Activated B cell treated with CpG ODN at 0.5 μM for 24 hours (primary cell): Measurements from ENCODE around the gene F13A1. TPM values are rescaled to one million over a fixed set of nuclear protein-coding genes. Genes with fewer than 3 reads are reported as not detected.

Experiments
- ATAC-seq: fragments of 200-7000 bp; cut with Tn5 transposase; one replicate; pipeline ENCODE4 v1.10.0; 2021; ENCODE audit warnings: low read depth, mild to moderate bottlenecking, moderate library complexity
- CTCF ChIA-PET: fragments of 350-600 bp; sonication (Branson Sonifier 250); formaldehyde crosslinking; loops from one replicate; lab custom pipeline; 2021; ENCODE audit warnings: antibody characterized with exemption; lab: Charles Lee
- POLR2A ChIA-PET: fragments of 350-600 bp; sonication (Branson Sonifier 250); formaldehyde crosslinking; loops from one replicate; lab custom pipeline; 2021; ENCODE audit warnings: antibody characterized with exemption; lab: Charles Lee
- DNase-seq: peaks from one replicate; pipeline ENCODE4 v3.0.0; 2022
- H3K27ac Mint-ChIP-seq: one replicate; pipeline ENCODE4 v1.8.0; 2020; ENCODE audit warnings: mixed read lengths
- H3K27me3 Mint-ChIP-seq: one replicate; pipeline ENCODE4 v1.8.0; 2021; ENCODE audit warnings: mixed read lengths
- H3K36me3 Mint-ChIP-seq: one replicate; pipeline ENCODE4 v1.8.0; 2021; ENCODE audit warnings: low read depth, mixed read lengths
- H3K4me1 Mint-ChIP-seq: one replicate; pipeline ENCODE4 v1.8.0; 2021; ENCODE audit warnings: mixed read lengths
- H3K4me3 Mint-ChIP-seq: one replicate; pipeline ENCODE4 v1.8.0; 2020; ENCODE audit warnings: mild to moderate bottlenecking, mixed read lengths
- H3K9me3 Mint-ChIP-seq: one replicate; pipeline ENCODE4 v1.8.0; 2020; ENCODE audit warnings: mixed read lengths
- intact Hi-C: fragments of 100-400 bp; cut with micrococcal nuclease; formaldehyde crosslinking; loops from one replicate; pipeline ENCODE4 v1.15.1; 2024
- total RNA-seq: library from RNA; stranded (reverse); gene quantifications from 2 replicates; pipeline ENCODE4 v1.2.3, GENCODE V29; 2022
- TF ChIP-seq, protein P1 (sequence below): fragments of 200-600 bp; IDR thresholded peaks from one replicate; pipeline ENCODE4 v1.8.0; 2022; ENCODE audit warnings: antibody characterized with exemption, mild to moderate bottlenecking

The F13A1 gene
- total RNA-seq, 1 donor from 2014 or later = 0.75 TPM

DNA sequence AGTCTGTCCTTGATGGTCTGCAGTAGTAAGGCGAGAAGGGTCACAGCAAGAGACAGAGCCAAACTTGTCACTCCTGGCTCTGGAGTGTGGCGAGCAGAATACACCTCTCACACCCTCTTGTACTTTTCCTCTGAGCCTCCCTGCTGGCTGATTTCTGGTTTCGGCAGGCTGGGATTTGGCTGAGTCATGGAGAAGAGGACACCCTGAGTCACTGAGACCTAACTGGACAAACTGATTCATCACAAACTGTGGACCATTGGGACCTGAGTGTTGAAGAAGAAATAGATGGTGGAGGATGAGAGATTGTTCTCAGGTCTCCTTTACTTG, 101.7 kb downstream of the F13A1 start:
- no peak for ATAC-seq
- Mint-ChIP-seq H3K27me3 (peaks cover 9% of the 10 kb centered on the region), H3K4me1 (no peaks in the 10 kb centered on the region), H3K9me3 (no peaks in the 10 kb centered on the region), H3K27ac (no peak overlapping the region), H3K4me3 (no peak overlapping the region), H3K36me3 (no peaks in the 10 kb centered on the region)
- intact Hi-C loops = no loop called here
- CTCF ChIA-PET = no interaction called here
- DNase-seq = no peak
- POLR2A ChIA-PET = no interaction called here
- TF ChIP-seq, protein P1, sequence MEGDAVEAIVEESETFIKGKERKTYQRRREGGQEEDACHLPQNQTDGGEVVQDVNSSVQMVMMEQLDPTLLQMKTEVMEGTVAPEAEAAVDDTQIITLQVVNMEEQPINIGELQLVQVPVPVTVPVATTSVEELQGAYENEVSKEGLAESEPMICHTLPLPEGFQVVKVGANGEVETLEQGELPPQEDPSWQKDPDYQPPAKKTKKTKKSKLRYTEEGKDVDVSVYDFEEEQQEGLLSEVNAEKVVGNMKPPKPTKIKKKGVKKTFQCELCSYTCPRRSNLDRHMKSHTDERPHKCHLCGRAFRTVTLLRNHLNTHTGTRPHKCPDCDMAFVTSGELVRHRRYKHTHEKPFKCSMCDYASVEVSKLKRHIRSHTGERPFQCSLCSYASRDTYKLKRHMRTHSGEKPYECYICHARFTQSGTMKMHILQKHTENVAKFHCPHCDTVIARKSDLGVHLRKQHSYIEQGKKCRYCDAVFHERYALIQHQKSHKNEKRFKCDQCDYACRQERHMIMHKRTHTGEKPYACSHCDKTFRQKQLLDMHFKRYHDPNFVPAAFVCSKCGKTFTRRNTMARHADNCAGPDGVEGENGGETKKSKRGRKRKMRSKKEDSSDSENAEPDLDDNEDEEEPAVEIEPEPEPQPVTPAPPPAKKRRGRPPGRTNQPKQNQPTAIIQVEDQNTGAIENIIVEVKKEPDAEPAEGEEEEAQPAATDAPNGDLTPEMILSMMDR = no peak

DNA sequence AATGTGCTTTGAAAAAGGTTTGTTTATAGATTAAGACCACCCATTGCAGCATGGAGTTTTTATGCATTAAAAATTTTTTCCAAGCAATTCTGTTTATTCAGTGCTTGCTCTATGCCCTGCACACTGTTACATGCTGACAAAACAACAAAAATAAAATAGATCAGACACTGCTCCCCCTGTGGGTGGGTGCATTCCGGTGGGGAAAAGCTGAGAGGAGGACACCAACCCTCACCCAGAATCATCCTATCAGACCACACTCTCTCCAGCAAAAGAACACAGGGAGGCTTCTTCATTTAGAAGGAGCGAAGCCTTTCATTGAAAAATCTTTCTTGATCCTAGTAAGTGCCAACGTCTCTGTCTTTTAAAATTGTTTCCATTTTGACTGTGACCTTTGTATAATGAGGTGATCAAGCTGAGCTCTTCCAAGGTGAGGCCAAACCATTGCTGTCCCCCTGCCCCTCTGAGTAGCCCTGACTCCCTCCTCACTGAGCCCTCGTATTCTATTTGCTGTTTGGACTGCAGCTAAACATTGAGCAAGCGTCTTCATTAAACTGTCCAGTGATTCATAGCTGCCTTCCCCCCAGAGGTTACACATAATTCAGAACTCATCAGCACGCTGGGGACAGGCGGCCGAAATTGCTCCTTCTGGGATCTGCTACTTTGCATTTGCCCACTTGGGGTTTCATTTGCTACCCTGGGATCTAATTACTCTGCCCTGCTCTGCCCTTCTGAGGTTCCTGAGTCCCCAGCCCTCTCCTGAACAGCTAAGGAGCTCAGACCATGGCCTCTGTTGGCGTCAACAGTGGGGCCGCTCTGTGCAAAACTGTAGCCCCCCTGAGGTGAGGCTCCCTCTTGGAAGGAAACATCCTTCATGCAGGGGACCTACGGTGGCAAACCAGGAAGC, 102.4 kb downstream of the F13A1 start:
- no peak for DNase-seq
- TF ChIP-seq, protein P1 = no peak
- Mint-ChIP-seq H3K4me1 (no peaks in the 10 kb centered on the region), H3K36me3 (no peaks in the 10 kb centered on the region), H3K9me3 (no peaks in the 10 kb centered on the region), H3K4me3 (no peak overlapping the region), H3K27me3 (peaks cover 8% of the 10 kb centered on the region), H3K27ac (no peak overlapping the region)
- ChIA-PET CTCF (no interaction called here), POLR2A (no interaction called here)
- no peak for ATAC-seq
- intact Hi-C loops = no loop called here

DNA sequence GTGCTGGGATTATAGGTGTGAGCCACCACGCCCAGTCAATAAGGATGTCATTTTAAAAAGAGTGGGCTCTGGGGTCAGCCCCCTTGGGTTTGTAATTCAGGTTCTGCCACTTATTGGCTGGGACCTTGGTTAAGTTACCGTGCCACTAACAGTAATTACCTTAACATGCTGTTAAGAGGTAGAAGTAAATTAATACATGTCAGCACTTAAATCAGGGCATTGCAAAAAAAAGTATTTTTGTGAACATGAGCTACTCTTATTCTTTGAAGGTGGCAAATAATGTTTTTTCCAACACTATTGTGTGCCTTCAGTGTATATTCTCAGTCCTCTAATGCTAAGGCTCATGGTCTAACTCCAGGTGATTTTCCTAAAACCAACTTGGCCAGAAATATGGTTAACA, 109.5 kb downstream of the F13A1 start:
- CTCF ChIA-PET = no interaction called here
- POLR2A ChIA-PET = no interaction called here
- DNase-seq (no peak), ATAC-seq (no peak)
- Mint-ChIP-seq H3K4me1 (no peaks in the 10 kb centered on the region), H3K27me3 (peaks cover 4% of the 10 kb centered on the region), H3K4me3 (no peak overlapping the region), H3K9me3 (peaks cover 15% of the 10 kb centered on the region), H3K27ac (no peak overlapping the region), H3K36me3 (no peaks in the 10 kb centered on the region)
- intact Hi-C loops = no loop called here
- TF ChIP-seq, protein P1 = no peak

DNA sequence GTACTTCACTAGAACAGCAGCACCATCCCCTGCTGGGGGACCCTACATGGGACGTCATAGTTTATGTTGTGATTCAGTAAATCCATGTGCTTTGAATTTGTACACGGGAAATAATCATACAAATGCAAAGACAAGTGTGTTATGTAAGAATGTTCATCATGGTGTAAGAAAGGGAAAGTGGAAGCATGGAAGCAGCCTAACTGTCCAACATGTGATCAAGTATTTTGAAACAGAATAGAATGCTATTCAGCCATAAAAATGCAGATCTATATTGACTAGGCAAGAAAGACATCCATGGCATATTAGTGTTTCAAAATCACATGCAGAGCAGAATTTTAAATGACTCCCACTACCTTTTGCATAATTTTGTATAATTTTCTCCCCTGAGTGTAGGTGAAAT, 117.6 kb downstream of the F13A1 start:
- Mint-ChIP-seq H3K27me3 (peaks cover 31% of the 10 kb centered on the region), H3K36me3 (no peaks in the 10 kb centered on the region), H3K27ac (no peak overlapping the region), H3K4me1 (no peaks in the 10 kb centered on the region), H3K4me3 (no peak overlapping the region), H3K9me3 (peaks cover 7% of the 10 kb centered on the region)
- ChIA-PET POLR2A (no interaction called here), CTCF (no interaction called here)
- TF ChIP-seq, protein P1 = no peak
- no peak for DNase-seq
- ATAC-seq = no peak
- intact Hi-C loops = no loop called here

DNA sequence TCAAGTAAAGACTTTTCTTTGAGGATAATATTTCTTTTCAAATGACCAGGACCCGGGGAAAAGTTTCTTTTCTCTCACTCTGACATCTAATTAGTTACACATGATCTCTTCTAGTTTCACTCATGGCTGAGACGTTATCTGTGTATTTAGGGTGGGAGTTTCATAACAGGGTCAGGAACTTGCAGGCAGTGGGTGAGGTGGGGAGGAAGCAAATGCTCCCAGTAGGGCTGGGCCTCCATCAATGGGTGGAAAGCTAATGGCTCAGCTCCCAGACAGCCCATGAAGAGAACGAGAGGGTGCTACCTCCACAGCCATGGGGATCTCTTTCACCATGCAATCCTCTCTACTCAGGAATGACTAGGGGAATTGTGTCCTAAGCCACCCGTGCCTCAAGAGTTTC, 119.3 kb downstream of the F13A1 start:
- TF ChIP-seq, protein P1 = no peak
- ATAC-seq (no peak), DNase-seq (no peak)
- intact Hi-C loops = no loop called here
- POLR2A ChIA-PET = no interaction called here
- peaks cover 31% of the 10 kb centered on the region for H3K27me3 Mint-ChIP-seq
- CTCF ChIA-PET = no interaction called here
- no peak overlapping the region for H3K27ac Mint-ChIP-seq
- no peaks in the 10 kb centered on the region for H3K4me1 Mint-ChIP-seq
- H3K9me3 Mint-ChIP-seq = no peaks in the 10 kb centered on the region
- no peak overlapping the region for H3K4me3 Mint-ChIP-seq
- H3K36me3 Mint-ChIP-seq = no peaks in the 10 kb centered on the region
